Mucosa of rectum (tissue), 2 donors: ENCODE data around the gene ISM1.

Experiments used
- H3K27ac ChIP-seq, 2 donors: one replicate each; pipeline ENCODE4 v1.7.0; 2013; ENCODE audit warnings: inconsistent platforms in 2 of 2, low read depth in 2 of 2, low read length in 2 of 2
- H3K27me3 ChIP-seq, 2 donors: one replicate each; pipeline ENCODE4 v1.7.0; 2013; ENCODE audit warnings: low read length in 2 of 2; ENCODE audit not compliant: control insufficient read depth in 2 of 2, insufficient read depth in 2 of 2
- H3K36me3 ChIP-seq, 2 donors: one replicate each; pipeline ENCODE4 v1.7.0; 2013; ENCODE audit warnings: low read length in 2 of 2; ENCODE audit not compliant: control insufficient read depth in 2 of 2, insufficient read depth in 2 of 2
- H3K4me1 ChIP-seq, 2 donors: one replicate each; pipeline ENCODE4 v1.7.0; 2013; ENCODE audit warnings: low read length in 2 of 2, mild to moderate bottlenecking in 1 of 2; ENCODE audit not compliant: control insufficient read depth in 2 of 2, insufficient read depth in 2 of 2
- H3K4me3 ChIP-seq, 2 donors: one replicate each; pipeline ENCODE4 v1.7.0; 2013; ENCODE audit warnings: low read length in 2 of 2
- H3K9ac ChIP-seq, 2 donors: one replicate each; pipeline ENCODE4 v1.7.0; 2013; ENCODE audit warnings: low read length in 2 of 2, low read depth in 1 of 2, mild to moderate bottlenecking in 1 of 2
- H3K9me3 ChIP-seq, 2 donors: one replicate each; pipeline ENCODE4 v1.7.0; 2013; ENCODE audit warnings: low read length in 2 of 2; ENCODE audit not compliant: control insufficient read depth in 2 of 2
- donor health status: healthy.
- donor health status: Normal muscosa, but diverticular disease.

ISM1 gene

DNA sequence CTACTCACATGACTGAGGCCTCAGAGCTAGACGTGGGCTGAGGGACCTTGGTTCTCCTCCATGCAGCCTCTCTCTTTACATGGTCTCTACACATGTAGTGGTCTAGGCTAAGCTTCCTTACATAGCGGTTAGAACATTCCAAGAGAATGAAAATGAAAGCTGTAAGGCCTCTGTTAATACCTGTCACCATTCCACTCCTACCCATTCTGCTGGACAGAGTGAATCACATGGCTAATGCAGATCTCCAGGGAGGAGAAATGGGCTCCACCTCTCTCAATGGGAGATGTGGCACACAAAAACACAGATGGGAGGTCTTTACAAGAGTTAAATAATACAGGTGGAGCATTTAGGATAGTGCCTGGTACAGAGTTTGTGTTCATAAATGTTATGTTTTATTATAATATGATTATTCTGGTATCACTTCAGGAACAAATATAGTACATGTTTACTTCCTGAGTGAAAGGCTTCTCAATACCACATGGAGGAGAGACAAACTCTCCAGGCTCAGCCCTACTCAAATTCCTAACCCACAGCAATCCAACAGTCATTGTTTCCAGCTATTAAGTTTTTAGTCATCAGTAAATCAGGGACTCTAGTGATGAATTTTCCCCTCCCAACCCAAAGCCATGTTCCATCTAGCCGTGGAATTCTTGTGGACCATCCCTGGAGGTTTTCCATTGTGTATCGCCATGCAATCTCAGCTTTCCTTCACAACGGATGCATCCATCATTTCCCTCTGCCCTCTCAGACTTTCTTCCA, 57.9 kb downstream of the ISM1 start:
- no peaks in the 10 kb centered on the region for H3K4me1 ChIP-seq

DNA sequence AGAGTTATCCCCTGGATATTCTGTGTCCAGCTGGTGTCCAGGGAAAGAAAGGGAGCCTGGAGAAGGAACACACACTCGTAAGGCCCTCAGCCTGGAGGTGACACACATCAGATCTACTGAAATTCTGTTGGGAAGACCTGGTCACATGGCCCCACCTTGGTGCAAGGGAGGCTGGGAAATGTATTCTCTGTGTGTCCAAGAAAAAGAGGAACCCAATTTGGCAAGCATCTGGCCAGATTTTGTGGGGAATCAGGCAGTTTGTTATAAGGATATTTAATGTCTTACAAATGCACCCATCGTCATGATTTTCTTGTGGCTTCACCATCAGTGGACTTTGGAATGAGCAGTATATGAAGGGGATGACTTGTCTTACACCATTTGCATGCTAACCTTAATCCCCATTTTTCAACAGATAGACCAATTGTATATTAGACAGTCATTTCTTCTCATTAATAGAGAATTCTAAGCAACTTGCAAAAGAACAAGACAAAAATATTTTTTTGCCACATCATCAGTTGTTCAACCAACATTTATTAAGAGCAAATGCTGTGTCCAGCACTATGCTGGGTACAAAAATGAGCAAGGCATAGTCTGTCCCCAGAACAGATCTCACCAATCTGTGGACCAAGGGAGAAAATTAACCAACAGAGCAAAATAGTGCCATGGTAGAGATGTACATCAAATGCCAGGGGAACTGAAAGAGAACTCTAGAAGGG, 59.7 kb downstream of the ISM1 start:
- Histone ChIP-seq H3K4me3 (no peak overlapping the region), H3K9ac (no peak overlapping the region), H3K27ac (no peak overlapping the region), H3K9me3 (no peaks in the 10 kb centered on the region), H3K27me3 (no peaks in the 10 kb centered on the region), H3K36me3 (no peaks in the 10 kb centered on the region), H3K4me1 (no peaks in the 10 kb centered on the region)

More for the DNA sequence above, 57.9 kb downstream of the ISM1 start:
- Histone ChIP-seq H3K9ac (no peak overlapping the region), H3K9me3 (no peaks in the 10 kb centered on the region), H3K27ac (no peak overlapping the region), H3K4me3 (no peak overlapping the region), H3K27me3 (no peaks in the 10 kb centered on the region), H3K36me3 (no peaks in the 10 kb centered on the region)

DNA sequence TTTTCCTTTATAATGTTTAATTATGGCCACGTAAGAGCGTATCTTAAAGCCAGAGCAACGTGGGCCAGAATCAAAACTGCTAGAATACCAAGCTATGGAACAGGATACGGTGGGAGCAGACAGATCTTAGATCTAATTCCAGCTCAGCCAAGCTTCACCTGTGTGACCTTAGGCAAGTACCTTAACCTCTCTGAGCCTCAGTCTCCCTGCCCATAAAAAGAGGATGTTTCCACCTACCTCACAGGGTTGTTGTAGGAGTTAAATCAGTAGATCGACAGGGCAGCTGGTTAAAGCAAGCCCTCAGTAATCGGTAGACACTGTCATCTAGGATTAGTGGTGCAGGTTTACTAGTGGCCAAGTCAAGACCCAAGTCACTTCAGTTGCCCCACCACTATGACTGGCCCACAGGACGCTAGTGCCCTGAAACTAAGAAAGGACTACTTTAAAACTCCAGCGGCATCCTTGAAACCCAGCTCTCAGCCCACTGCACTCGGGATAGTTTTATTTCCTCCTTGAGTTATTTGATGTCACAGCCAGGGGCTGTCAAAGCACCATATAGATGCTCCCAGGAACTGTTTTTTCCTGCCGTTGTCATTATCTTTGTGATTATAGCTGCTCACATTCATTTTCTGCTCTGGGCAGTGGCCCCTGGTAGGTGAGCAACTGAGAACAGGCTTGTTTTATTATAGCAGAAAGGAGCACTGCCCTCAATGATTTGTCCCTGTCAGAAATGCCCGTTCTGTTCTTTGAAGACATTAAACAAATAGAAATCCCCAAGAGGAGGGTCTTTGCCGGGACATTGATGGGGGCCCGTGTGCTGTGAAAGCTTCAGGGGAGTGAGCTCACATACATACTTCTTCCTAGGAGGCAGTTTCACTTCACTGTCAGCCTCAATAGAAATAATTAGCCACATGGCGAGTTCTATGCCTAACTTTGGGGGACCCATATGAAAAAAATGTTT, 63.1 kb downstream of the ISM1 start:
- Histone ChIP-seq H3K27me3 (no peaks in the 10 kb centered on the region), H3K36me3 (no peaks in the 10 kb centered on the region), H3K9me3 (no peaks in the 10 kb centered on the region), H3K4me3 (no peak overlapping the region), H3K27ac (no peak overlapping the region), H3K4me1 (no peaks in the 10 kb centered on the region), H3K9ac (no peak overlapping the region)

DNA sequence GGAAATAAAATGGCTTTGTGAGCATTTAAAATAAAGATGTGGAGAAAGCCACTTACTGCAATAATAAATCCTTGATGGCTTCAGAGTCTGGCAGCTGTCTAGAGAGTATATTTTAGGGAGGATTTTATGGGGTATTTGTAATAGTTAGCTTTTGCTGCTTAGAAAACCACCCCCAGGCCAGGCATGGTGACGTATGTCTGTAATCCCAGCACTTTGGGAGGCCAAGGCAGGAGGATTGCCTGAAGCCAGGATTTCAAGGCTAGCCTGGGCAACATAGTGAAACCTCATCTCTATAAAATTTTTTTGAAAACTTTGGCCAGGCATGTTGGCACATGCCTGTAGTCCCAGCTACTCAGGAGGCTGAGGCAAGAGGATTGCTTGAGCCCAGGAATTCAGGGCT, 63.8 kb downstream of the ISM1 start:
- H3K27ac ChIP-seq = no peak overlapping the region
- no peaks in the 10 kb centered on the region for H3K36me3 ChIP-seq
- H3K9me3 ChIP-seq = no peaks in the 10 kb centered on the region
- H3K9ac ChIP-seq = no peak overlapping the region
- no peak overlapping the region for H3K4me3 ChIP-seq
- H3K27me3 ChIP-seq = no peaks in the 10 kb centered on the region
- no peaks in the 10 kb centered on the region for H3K4me1 ChIP-seq

DNA sequence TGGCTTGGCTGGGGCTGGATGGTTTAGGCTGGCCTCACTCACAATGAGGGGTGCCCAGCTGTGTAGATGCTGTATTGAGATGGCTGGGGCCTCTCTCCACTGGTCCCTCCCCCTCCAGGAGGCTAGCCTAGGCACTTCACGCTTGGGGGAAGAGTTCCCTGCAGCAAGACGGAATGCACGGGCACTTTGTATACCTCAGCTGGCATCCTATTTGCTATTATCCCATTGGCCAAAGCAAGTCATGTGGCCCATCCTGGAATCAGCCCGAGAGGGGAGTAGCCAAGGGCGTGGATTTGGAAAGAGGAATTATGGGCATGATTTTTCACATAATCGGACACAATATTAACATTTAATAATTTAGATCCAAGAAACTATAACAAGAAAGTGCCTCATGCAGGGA, 64.3 kb downstream of the ISM1 start:
- no peak overlapping the region for H3K27ac ChIP-seq

DNA sequence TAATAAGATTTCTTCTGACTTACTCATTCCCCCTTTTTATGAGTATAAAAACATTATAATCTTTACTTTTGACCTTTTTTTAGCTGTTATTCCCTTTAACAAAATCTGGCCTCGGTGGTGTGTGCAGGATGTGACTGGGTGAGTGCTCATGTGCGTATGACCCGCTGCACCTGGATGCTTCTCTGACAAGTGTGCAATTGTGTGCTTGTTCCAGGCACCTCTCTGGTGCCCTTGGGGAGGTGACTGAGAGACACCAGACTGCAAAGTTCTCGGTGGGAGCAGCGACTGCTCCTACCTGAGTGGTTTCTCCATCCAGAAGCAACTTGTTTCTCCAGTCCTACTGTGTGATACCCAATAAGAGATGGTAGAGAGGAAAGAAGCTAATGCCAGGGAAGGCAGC, 65.0 kb downstream of the ISM1 start:
- Histone ChIP-seq H3K27me3 (no peaks in the 10 kb centered on the region), H3K36me3 (no peaks in the 10 kb centered on the region), H3K4me1 (peaks cover 0 to 4% of the 10 kb centered on the region in 2 donors), H3K27ac (no peak overlapping the region), H3K9ac (no peak overlapping the region), H3K9me3 (no peaks in the 10 kb centered on the region), H3K4me3 (no peak overlapping the region)

More for the DNA sequence above, 64.3 kb downstream of the ISM1 start:
- Histone ChIP-seq H3K4me1 (no peaks in the 10 kb centered on the region), H3K9ac (no peak overlapping the region), H3K36me3 (no peaks in the 10 kb centered on the region), H3K9me3 (no peaks in the 10 kb centered on the region), H3K27me3 (no peaks in the 10 kb centered on the region), H3K4me3 (no peak overlapping the region)

DNA sequence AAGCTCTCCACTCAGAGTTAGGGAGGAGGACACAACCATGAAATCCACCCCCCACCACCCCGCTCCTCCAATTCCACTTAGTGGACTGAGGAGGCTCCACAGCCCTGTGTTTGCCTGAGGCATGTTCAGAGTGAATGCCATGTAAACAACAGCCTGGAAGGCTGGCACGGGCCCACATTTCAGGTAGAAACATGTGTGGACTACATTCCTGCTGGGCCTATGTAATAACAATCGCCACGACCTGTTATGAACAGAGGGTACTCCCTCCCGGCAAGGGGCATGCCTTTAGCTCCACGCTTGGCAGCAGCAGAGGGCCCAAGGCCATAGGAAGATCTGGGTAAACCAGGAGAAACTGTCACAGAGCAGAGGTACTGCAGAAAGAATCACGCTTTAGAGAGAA, 65.5 kb downstream of the ISM1 start:
- peaks cover 0 to 4% of the 10 kb centered on the region in 2 donors for H3K4me1 ChIP-seq
- no peak overlapping the region for H3K27ac ChIP-seq
- H3K9me3 ChIP-seq = no peaks in the 10 kb centered on the region

DNA sequence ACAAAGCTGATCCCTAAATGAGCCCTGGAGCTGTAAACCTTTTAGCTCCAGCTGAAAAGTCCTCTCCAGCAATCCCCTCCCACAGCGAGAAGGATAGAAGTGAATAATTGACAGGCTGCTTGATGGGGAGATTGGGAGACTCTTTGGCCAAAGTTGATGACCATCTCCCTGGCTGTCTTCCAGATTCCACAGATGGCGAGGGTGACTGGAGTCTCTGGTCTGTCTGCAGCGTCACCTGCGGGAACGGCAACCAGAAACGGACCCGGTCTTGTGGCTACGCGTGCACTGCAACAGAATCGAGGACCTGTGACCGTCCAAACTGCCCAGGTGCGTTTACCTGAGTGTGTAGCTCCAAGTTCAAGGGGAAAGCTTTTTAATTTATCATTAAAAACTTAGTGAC, 67.3 kb downstream of the ISM1 start:
- no peak overlapping the region for H3K27ac ChIP-seq
- H3K9me3 ChIP-seq = no peaks in the 10 kb centered on the region
- H3K9ac ChIP-seq = no peak overlapping the region
- H3K36me3 ChIP-seq = no peaks in the 10 kb centered on the region
- peaks cover 0 to 4% of the 10 kb centered on the region in 2 donors for H3K4me1 ChIP-seq
- H3K27me3 ChIP-seq = no peaks in the 10 kb centered on the region
- H3K4me3 ChIP-seq = no peak overlapping the region

More for the DNA sequence above, 65.5 kb downstream of the ISM1 start:
- H3K27me3 ChIP-seq = no peaks in the 10 kb centered on the region
- H3K9ac ChIP-seq = no peak overlapping the region
- H3K36me3 ChIP-seq = no peaks in the 10 kb centered on the region
- H3K4me3 ChIP-seq = no peak overlapping the region

DNA sequence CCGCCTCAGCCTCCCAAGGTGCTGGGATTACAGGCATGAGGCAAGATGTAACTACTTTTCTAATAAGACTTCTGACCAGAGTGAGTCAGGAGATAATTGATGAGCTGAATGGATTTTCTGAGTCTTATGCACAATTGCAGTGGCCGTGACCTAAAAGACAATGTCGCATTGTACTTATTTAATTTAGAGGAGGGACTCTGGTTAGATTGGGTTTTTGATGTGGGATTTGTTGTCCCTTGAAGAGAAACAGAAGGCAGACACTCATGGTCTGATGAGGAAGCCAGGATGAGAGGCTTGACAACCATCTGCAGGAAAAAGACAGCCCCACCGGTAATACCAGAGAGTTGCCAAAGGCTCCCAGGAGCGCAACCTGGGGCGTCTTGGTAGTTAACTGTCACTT, 68.0 kb downstream of the ISM1 start:
- Histone ChIP-seq H3K9ac (no peak overlapping the region), H3K4me1 (peaks cover 0 to 4% of the 10 kb centered on the region in 2 donors), H3K27ac (no peak overlapping the region)

DNA sequence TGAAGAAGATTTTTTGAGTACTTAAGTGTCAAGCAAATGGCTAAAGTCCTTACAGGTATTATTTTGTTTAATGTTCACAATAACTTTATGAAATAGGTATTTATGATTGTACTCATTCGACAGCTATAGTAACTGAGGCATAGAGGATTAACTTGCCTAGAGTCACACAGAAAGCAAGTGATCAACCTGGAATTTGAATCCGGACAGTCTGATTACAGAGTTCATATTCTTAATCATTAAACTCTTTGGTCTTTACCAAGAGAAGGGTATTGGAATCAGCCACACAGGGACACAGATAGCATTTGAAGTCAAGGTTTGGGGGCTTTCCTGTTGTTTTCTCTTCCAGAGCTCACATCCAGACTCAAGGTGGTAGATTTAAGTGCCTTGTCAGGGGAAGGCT, 69.7 kb downstream of the ISM1 start:
- no peaks in the 10 kb centered on the region for H3K36me3 ChIP-seq
- no peak overlapping the region for H3K27ac ChIP-seq
- H3K4me3 ChIP-seq = no peak overlapping the region
- H3K9ac ChIP-seq = no peak overlapping the region
- H3K27me3 ChIP-seq = no peaks in the 10 kb centered on the region
- H3K9me3 ChIP-seq = no peaks in the 10 kb centered on the region
- peaks cover 0 to 4% of the 10 kb centered on the region in 2 donors for H3K4me1 ChIP-seq

More for the DNA sequence above, 68.0 kb downstream of the ISM1 start:
- Histone ChIP-seq H3K27me3 (no peaks in the 10 kb centered on the region), H3K36me3 (no peaks in the 10 kb centered on the region), H3K4me3 (no peak overlapping the region), H3K9me3 (no peaks in the 10 kb centered on the region)
